ENCODE measurements around the gene LRCOL1.

- TF ChIP-seq CTCF (IDR thresholded peaks at IDR 0.05) (no peak), POLR2A (IDR thresholded peaks at IDR 0.05) (no peak)
Measured at GRCh38 chr12:132605892-132606291, 4.5 kb downstream of the LRCOL1 start.

Measured in adrenal gland (tissue), 5 donors.